HG02588 (cell line): ENCODE data around the gene PROM1.

Source experiments
- ATAC-seq: cut with Tn5 transposase; IDR thresholded peaks from one replicate; pipeline ENCODE4 v1.9.1; 2021; ENCODE audit warnings: mild to moderate bottlenecking, moderate library complexity; ENCODE audit not compliant: unreplicated experiment

PROM1 gene

GRCh38 chr4:16110199-16110598 lies 26.4 kb upstream of the PROM1 start:
- no peak for ATAC-seq

- ATAC-seq, result no peak
These were observed 25.4 kb upstream of the PROM1 start for GRCh38 chr4:16109256-16109655.

GRCh38 chr4:16106956-16107355 lies 23.1 kb upstream of the PROM1 start:
- ATAC-seq, result no peak

- ATAC-seq, result no peak
These were observed 20.7 kb upstream of the PROM1 start for GRCh38 chr4:16104520-16104919.

- no peak for ATAC-seq
These were observed 18.5 kb upstream of the PROM1 start for GRCh38 chr4:16102356-16102755.

GRCh38 chr4:16100833-16101232 lies 17.0 kb upstream of the PROM1 start:
- no peak for ATAC-seq

- no peak for ATAC-seq
These were observed 9.0 kb upstream of the PROM1 start for GRCh38 chr4:16092682-16093319.

- ATAC-seq, result no peak
These were observed 6.4 kb upstream of the PROM1 start for GRCh38 chr4:16090096-16090705.

GRCh38 chr4:16089156-16089555 lies 5.3 kb upstream of the PROM1 start:
- ATAC-seq, result no peak

GRCh38 chr4:16088601-16089000 lies 4.8 kb upstream of the PROM1 start:
- ATAC-seq, result no peak

- no peak for ATAC-seq
These were observed 2.0 kb upstream of the PROM1 start for GRCh38 chr4:16085822-16086221.

- ATAC-seq, result no peak
These were observed 1.2 kb downstream of the PROM1 start for GRCh38 chr4:16082426-16083240.

- ATAC-seq, result no peak
These were observed 1.8 kb downstream of the PROM1 start for GRCh38 chr4:16082041-16082425.

GRCh38 chr4:16079046-16079445 lies 4.8 kb downstream of the PROM1 start:
- peak; percentile 89 for ATAC-seq

- no peak for ATAC-seq
These were observed 5.5 kb downstream of the PROM1 start for GRCh38 chr4:16078195-16078760.

- ATAC-seq, result no peak
These were observed 6.0 kb downstream of the PROM1 start for GRCh38 chr4:16077786-16078185.

GRCh38 chr4:16075975-16076757 lies 7.7 kb downstream of the PROM1 start:
- no peak for ATAC-seq

- no peak for ATAC-seq
These were observed 8.8 kb downstream of the PROM1 start for GRCh38 chr4:16075061-16075460.

GRCh38 chr4:16072168-16072567 lies 11.7 kb downstream of the PROM1 start:
- ATAC-seq, result no peak

GRCh38 chr4:16070203-16070602 lies 13.6 kb downstream of the PROM1 start:
- ATAC-seq, result no peak

- no peak for ATAC-seq
These were observed 16.3 kb downstream of the PROM1 start for GRCh38 chr4:16067515-16067914.
